NCI-H460 (cell line): ENCODE measurements around the gene TMED6. TPM values are rescaled to one million over a fixed set of nuclear protein-coding genes. Genes with fewer than 3 reads are reported as not detected.
"Not testable (repeated sequence)": the region's sequence is repeated elsewhere in the genome, so short reads cannot be mapped to it uniquely, and the experiment has no call there.

Experiments
- DNase-seq: peaks from one replicate; pipeline ENCODE4 v3.0.0-alpha.2; 2016; ENCODE audit warnings: low read depth; ENCODE audit errors: extremely low read depth
- total RNA-seq: library from RNA; depleted of rRNA; stranded (reverse); fragments of >200 nt; shearing (Covaris generic); gene quantifications from 2 replicates; pipeline ENCODE4 v1.2.3, GENCODE V29; 2014

The TMED6 gene
- total RNA-seq, 1 experiment from 2014 or later, result 0.82 TPM

GRCh38 chr16:69363281-69363717, 11.7 kb upstream of the TMED6 start:
- no peak for DNase-seq

- DNase-seq, result not testable (repeated sequence)
Observed at GRCh38 chr16:69360070-69360469, 8.5 kb upstream of the TMED6 start.

- DNase-seq, result no peak
Observed at GRCh38 chr16:69350536-69351133, 951 bp downstream of the TMED6 start.

- no peak for DNase-seq
Observed at GRCh38 chr16:69349536-69349935, 2.0 kb downstream of the TMED6 start.

GRCh38 chr16:69348222-69348621, 3.4 kb downstream of the TMED6 start:
- no peak for DNase-seq

- DNase-seq, result no peak
Observed at GRCh38 chr16:69346683-69347082, 4.9 kb downstream of the TMED6 start.

- no peak for DNase-seq
Observed at GRCh38 chr16:69345923-69346322, 5.7 kb downstream of the TMED6 start.

GRCh38 chr16:69344171-69344570, 7.4 kb downstream of the TMED6 start:
- no peak for DNase-seq

GRCh38 chr16:69340095-69340644, 11.4 kb downstream of the TMED6 start:
- DNase-seq, result no peak

GRCh38 chr16:69339289-69340094, 12.1 kb downstream of the TMED6 start, which contains the start of the genes COG8 and NIP7:
COG8 (minus strand) TSS chr16:69339564; CDS start chr16:69339552, 12 bp downstream.
NIP7 (plus strand) TSS chr16:69339772; CDS start chr16:69339830, 58 bp downstream.
- peak; percentile 95 for DNase-seq

GRCh38 chr16:69338557-69339288, 12.9 kb downstream of the TMED6 start:
- DNase-seq, result no peak

- DNase-seq, result no peak
Observed at GRCh38 chr16:69334696-69335095, 16.9 kb downstream of the TMED6 start.

- DNase-seq, result peak; percentile 81
Observed at GRCh38 chr16:69330286-69331109, 21.1 kb downstream of the TMED6 start, which contains the start of gene PDF. PDF (minus strand) TSS chr16:69330588; CDS start chr16:69330570, 18 bp downstream.

- DNase-seq, result no peak
Observed at GRCh38 chr16:69329369-69330285, 22.0 kb downstream of the TMED6 start.

GRCh38 chr16:69328854-69329316, 22.7 kb downstream of the TMED6 start:
- DNase-seq, result peak; percentile 26

- DNase-seq, result no peak
Observed at GRCh38 chr16:69327585-69328310, 23.8 kb downstream of the TMED6 start.

- no peak for DNase-seq
Observed at GRCh38 chr16:69326172-69326873, 25.3 kb downstream of the TMED6 start.
